Left cardiac atrium (tissue), 4 donors: ENCODE results near the gene ALPL. TPM values are rescaled to one million over a fixed set of nuclear protein-coding genes. Genes with fewer than 3 reads are reported as not detected.

ENCODE experiments used
- ATAC-seq, 2 donors: fragments of 200-7000 bp; cut with Tn5 transposase; one replicate each; pipeline ENCODE4 v1.9.1; 2020; ENCODE audit warnings: mild to moderate bottlenecking in 2 of 2, moderate library complexity in 2 of 2
- DNase-seq: peaks from one replicate; pipeline ENCODE4 v3.0.0-alpha.2; 2020
- intact Hi-C, 2 donors: fragments of 100-400 bp; cut with DNase I; formaldehyde crosslinking; loops; one replicate each; pipeline versions ENCODE4 v1.14.1 to v1.15.1; 2022 to 2023
- total RNA-seq, 2 donors: library from RNA; stranded (reverse); fragmentation: NEBNext Ultra II Directional; extraction: Animal tissue kit (Norgen Biotek cat#: 25700); gene quantifications; one replicate each; pipeline ENCODE4 v1.2.1, GENCODE V29; 2021
- donor health status: DM: no; HTN: yes; CAD: no.
- donor health status: DM: no; HTN: yes; CAD: no; lungs with severe emphysema.
- donor health status: DM: yes; HTN: yes; CAD: no.
- donor health status: Dilated cardiomyopathy.

The ALPL gene
- total RNA-seq, 2 donors from 2014 or later: 14.7 to 38.5 TPM

- DNase-seq: no peak
- no peak for ATAC-seq
- intact Hi-C loops: no loop called here
Measured at GRCh38 chr1:21603177-21604138, 94.2 kb downstream of the ALPL start.

- ATAC-seq (no peak), DNase-seq (no peak)
- intact Hi-C loops: no loop called here
Measured at GRCh38 chr1:21604208-21604957, 95.2 kb downstream of the ALPL start.

GRCh38 chr1:21605012-21605715, 95.9 kb downstream of the ALPL start:
- DNase-seq: no peak
- no peak for ATAC-seq
- intact Hi-C loops: no loop called here

- ATAC-seq (no peak), DNase-seq (no peak)
- intact Hi-C loops: no loop called here
Measured at GRCh38 chr1:21605964-21606705, 96.9 kb downstream of the ALPL start.

- intact Hi-C loops: no loop called here
Measured at GRCh38 chr1:21607549-21608529, 98.6 kb downstream of the ALPL start.

GRCh38 chr1:21608798-21609197, 99.6 kb downstream of the ALPL start:
- intact Hi-C loops: no loop called here
- ATAC-seq (no peak), DNase-seq (no peak)

More at GRCh38 chr1:21607549-21608529, 98.6 kb downstream of the ALPL start:
- DNase-seq (peak; percentile 88), ATAC-seq (peak; percentile 94 to 96)

- intact Hi-C loops: no loop called here
- ATAC-seq (no peak), DNase-seq (no peak)
Measured at GRCh38 chr1:21610027-21610426, 100.8 kb downstream of the ALPL start.

- DNase-seq: no peak
- ATAC-seq: no peak
- intact Hi-C loops: no loop called here
Measured at GRCh38 chr1:21610989-21611785, 102.0 kb downstream of the ALPL start.

GRCh38 chr1:21612057-21612456, 102.8 kb downstream of the ALPL start:
- DNase-seq (no peak), ATAC-seq (no peak)
- intact Hi-C loops: no loop called here

GRCh38 chr1:21613072-21613867, 104.0 kb downstream of the ALPL start:
- intact Hi-C loops: no loop called here
- no peak for DNase-seq

GRCh38 chr1:21614419-21615115, 105.3 kb downstream of the ALPL start:
- intact Hi-C loops: no loop called here
- ATAC-seq (no peak), DNase-seq (no peak)

More at GRCh38 chr1:21613072-21613867, 104.0 kb downstream of the ALPL start:
- ATAC-seq: no peak

- intact Hi-C loops: no loop called here
- DNase-seq (no peak), ATAC-seq (no peak)
Measured at GRCh38 chr1:21616372-21616771, 107.1 kb downstream of the ALPL start.

GRCh38 chr1:21617126-21617738, 108.0 kb downstream of the ALPL start:
- intact Hi-C loops: no loop called here
- ATAC-seq: no peak
- DNase-seq: no peak

- no peak for DNase-seq
- intact Hi-C loops: no loop called here
- ATAC-seq: no peak
Measured at GRCh38 chr1:21618059-21618458, 108.8 kb downstream of the ALPL start.
